ENCODE measurements around the gene LCE2B. TPM values are rescaled to one million over a fixed set of nuclear protein-coding genes. Genes with fewer than 3 reads are reported as not detected.
"Not testable (repeated sequence)": the region's sequence is repeated elsewhere in the genome, so short reads cannot be mapped to it uniquely, and the experiment has no call there.

The LCE2B gene, protein sequence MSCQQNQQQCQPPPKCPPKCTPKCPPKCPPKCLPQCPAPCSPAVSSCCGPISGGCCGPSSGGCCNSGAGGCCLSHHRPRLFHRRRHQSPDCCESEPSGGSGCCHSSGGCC
- total RNA-seq = not detected
- not detected for polyA plus RNA-seq (ENCODE audit: insufficient read length in 6 of 6)
- long read RNA-seq, donor 1 = 0 reads
- long read RNA-seq, donor 2 = 0 reads
- long read RNA-seq, donor 3 = 0 reads
- long read RNA-seq, donor 4 = 0 reads
- long read RNA-seq, donor 5 = 0 reads
- long read RNA-seq, donor 6 = 0 reads
- long read RNA-seq, donor 7 = 0 reads
- long read RNA-seq, donor 8 = 0 reads
- long read RNA-seq, donor 9 = 0 reads
- long read RNA-seq, donor 10 = 0 reads
- long read RNA-seq, donor 11 = 0 reads
- long read RNA-seq, donor 12 = 0 reads

DNA sequence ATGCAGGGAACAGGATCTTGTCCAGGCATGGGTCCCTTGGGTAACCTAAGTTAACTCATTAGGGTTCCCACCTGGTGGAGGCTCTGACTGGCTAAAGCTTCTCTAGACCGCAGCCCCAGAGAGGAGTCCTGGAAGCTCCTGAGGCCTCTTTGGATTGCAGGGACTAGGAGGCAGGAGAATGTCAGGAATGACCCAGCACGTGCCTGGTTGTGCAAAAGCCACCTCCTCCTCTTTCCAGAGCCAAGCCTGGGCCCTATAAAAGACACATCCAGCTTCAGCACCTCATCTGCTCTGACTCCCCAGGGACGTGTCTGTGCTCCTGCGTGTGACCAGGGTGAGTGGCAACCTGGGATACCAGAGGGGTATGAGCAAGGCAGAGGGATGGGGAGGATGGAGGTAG lies at the start of gene LCE2B:
Gene LCE2B (plus strand): TSS at position 301 of the 400 bp plus-strand sequence. CDS start 721 bp downstream, outside the sequence.
- H3K9me3 ChIP-seq; H3K4me3 ChIP-seq; ATAC-seq; H3K4me1 ChIP-seq; H3K36me3 ChIP-seq; DNase-seq; intact Hi-C loops (cut with DNase I); H3K27me3 ChIP-seq; H3K27ac ChIP-seq: not testable (repeated sequence)

DNA sequence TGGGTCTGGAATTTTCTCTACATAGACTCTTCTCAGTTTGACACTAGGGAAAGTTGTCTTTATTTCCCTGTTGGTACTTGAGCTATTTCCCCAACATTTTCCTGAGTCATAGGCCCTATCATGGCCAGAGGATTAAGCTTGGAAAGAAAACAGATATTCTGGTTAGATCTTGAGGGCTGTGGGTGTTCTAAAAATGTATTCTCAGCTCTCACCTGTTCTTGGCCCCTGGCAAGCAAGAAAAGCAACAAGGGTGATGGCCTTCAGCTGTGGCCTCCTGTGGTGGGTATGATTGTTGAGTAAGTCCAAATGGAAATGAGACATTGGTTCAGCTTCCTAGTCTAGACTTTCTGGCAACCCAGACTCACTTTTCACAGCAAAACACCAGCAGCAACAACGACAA lies 45.6 kb upstream of the LCE2B start:
- intact Hi-C loops (cut with DNase I) = no loop called here

DNA sequence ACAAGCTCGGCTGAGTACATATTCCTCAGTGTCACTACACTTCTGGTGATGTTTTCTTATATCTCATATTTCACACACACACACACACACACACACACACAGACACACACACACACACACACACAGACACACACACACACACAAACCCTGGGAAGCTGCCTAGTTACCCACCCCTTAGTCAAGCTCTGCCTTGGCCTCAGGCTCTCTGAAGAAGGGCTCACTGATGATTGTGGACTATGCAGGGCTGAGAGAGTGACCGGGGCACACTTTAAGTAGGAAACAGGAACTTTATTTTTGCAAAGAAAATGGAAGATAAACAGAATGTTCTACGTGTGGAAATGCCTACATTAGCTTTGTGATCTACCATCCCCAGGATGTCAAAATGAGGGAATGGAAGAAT lies 42.0 kb upstream of the LCE2B start:
- intact Hi-C loops (cut with DNase I) = no loop called here
- H3K36me3 ChIP-seq = no peaks in the 10 kb centered on the region
- H3K27me3 ChIP-seq = no peaks in the 10 kb centered on the region
- no peaks in the 10 kb centered on the region for H3K4me1 ChIP-seq
- no peak overlapping the region for H3K27ac ChIP-seq
- no peak for ATAC-seq
- no peak for DNase-seq
- no peaks in the 10 kb centered on the region for H3K9me3 ChIP-seq
- TF ChIP-seq, protein P1, sequence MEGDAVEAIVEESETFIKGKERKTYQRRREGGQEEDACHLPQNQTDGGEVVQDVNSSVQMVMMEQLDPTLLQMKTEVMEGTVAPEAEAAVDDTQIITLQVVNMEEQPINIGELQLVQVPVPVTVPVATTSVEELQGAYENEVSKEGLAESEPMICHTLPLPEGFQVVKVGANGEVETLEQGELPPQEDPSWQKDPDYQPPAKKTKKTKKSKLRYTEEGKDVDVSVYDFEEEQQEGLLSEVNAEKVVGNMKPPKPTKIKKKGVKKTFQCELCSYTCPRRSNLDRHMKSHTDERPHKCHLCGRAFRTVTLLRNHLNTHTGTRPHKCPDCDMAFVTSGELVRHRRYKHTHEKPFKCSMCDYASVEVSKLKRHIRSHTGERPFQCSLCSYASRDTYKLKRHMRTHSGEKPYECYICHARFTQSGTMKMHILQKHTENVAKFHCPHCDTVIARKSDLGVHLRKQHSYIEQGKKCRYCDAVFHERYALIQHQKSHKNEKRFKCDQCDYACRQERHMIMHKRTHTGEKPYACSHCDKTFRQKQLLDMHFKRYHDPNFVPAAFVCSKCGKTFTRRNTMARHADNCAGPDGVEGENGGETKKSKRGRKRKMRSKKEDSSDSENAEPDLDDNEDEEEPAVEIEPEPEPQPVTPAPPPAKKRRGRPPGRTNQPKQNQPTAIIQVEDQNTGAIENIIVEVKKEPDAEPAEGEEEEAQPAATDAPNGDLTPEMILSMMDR (IDR thresholded peaks at IDR 0.05) = no peak
- no peak overlapping the region for H3K4me3 ChIP-seq

More for the DNA sequence above, 45.6 kb upstream of the LCE2B start:
- Histone ChIP-seq H3K4me1 (no peaks in the 10 kb centered on the region), H3K27ac (no peak overlapping the region), H3K4me3 (no peak overlapping the region), H3K36me3 (no peaks in the 10 kb centered on the region), H3K27me3 (no peaks in the 10 kb centered on the region), H3K9me3 (peaks cover 0 to 2% of the 10 kb centered on the region in 2 donors)
- TF ChIP-seq, protein P1 (IDR thresholded peaks at IDR 0.05) = no peak
- DNase-seq (no peak), ATAC-seq (no peak)

DNA sequence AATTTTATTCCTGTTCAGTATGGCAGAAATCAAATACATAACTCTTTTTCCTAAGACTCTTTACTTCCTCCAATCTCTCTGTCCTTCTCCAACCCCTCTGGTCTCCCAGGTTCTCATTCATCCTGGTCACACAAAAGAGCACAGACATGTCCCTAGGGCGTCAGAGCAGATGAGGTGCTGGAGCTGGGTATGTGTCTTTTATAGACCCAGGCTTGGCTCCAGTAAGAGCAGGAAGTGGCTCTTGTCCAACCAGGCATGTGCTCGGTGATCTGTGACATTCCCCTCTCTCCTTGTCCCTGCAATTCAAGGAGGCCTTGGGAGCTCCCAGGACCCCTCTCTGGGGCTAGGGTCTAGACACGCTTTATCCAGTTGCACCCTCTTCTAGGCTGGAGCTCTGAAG lies 40.8 kb upstream of the LCE2B start:
- Histone ChIP-seq H3K27me3 (no peaks in the 10 kb centered on the region), H3K4me3 (no peak overlapping the region), H3K36me3 (no peaks in the 10 kb centered on the region), H3K27ac (no peak overlapping the region), H3K9me3 (no peaks in the 10 kb centered on the region), H3K4me1 (no peaks in the 10 kb centered on the region)
- DNase-seq (no peak), ATAC-seq (no peak)
- TF ChIP-seq, protein P1 (IDR thresholded peaks at IDR 0.05) = no peak
- intact Hi-C loops (cut with DNase I) = no loop called here

DNA sequence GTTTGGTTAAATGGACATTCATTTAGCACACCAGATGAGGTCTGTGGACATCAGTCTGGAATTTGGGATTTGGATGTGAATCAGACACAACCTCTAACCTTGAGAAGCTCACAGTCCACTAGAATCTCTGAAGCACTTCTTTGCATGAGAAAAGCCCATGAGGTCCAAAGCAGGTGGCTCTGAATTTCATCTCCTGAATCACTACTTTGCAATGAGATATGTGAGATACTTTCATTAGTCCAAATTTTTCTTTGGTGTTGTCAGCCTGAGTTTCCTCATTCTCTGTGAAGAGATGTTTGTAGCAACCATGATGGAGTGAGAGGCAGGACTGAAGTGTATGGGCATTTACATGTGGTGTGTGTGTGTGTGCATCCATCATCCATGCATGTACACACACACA lies 39.3 kb upstream of the LCE2B start:
- Histone ChIP-seq H3K36me3 (no peaks in the 10 kb centered on the region), H3K27me3 (peaks cover 0 to 3% of the 10 kb centered on the region in 2 donors), H3K4me3 (no peak overlapping the region), H3K27ac (no peak overlapping the region), H3K4me1 (no peaks in the 10 kb centered on the region), H3K9me3 (no peaks in the 10 kb centered on the region)
- DNase-seq (no peak), ATAC-seq (no peak)
- TF ChIP-seq, protein P1 (IDR thresholded peaks at IDR 0.05) = no peak
- intact Hi-C loops (cut with DNase I) = no loop called here
